Measurements from ENCODE around the gene SHISAL1.

The SHISAL1 gene

GRCh38 chr22:44298406-44299091 lies 14.2 kb downstream of the SHISAL1 start:
- DNase-seq = no peak

GRCh38 chr22:44297470-44298061 lies 15.2 kb downstream of the SHISAL1 start:
- no peak for DNase-seq

DNA sequence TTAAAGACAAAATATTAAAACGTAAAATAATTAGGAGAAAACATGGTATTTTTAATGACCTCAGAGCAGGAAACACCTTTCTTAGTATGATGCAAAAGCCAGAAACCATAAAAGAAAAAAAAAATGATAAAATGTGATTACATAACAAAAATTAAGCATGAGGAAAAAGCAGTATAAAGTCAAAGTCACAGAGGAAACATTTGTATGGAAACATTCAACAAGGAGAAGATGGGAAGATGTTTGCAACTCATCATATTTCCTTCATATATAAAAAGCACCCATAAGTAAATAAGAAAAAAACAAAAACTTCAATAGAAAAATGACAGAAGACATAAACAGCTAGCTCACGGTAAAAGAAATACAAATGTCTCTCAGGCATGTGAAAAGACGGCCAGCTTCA lies 17.3 kb downstream of the SHISAL1 start:
- no peak for DNase-seq

GRCh38 chr22:44293876-44294275 lies 18.9 kb downstream of the SHISAL1 start:
- no peak for DNase-seq

DNA sequence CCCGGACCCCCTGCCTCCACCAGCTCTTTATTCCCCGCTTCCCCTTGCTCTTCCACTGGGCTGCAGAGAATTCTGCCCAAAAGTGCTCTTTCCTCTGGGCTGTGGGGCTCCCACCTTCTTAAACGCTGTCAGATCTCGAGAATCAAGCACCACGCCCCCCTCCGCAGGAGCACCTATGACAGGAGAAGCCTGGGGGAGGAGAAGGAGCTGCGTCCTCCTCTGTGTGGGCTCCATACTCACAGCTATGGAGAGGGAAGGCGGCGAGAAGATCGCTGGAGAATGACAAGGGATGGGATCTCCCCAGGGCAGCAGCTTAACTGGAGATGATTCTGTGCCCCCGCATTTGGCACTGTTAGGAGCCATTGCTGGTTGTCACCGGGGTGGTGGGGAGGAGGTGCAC lies 19.7 kb downstream of the SHISAL1 start:
- DNase-seq = no peak

DNA sequence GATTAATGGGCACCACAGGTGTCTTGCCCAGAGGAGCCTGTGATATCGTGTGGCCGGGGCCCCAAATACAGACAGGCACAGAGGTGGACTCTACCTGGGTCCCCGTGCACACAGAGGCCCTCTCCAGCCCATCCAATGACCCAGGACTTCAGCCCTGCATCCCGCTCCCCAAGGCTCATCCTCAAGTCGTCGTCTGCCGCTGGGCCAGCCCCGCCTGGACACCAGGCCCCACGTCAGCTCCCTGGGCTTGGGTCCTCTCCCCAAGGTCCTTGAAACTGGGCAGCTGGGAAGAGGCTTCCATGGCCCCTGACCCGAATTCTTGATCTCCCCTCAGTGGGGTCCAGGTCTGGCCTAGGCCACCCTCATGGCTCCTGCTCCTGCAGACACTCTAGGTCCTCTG lies 20.2 kb downstream of the SHISAL1 start:
- DNase-seq = no peak

- no peak for DNase-seq
These were observed 20.9 kb downstream of the SHISAL1 start for GRCh38 chr22:44291674-44292360.

DNA sequence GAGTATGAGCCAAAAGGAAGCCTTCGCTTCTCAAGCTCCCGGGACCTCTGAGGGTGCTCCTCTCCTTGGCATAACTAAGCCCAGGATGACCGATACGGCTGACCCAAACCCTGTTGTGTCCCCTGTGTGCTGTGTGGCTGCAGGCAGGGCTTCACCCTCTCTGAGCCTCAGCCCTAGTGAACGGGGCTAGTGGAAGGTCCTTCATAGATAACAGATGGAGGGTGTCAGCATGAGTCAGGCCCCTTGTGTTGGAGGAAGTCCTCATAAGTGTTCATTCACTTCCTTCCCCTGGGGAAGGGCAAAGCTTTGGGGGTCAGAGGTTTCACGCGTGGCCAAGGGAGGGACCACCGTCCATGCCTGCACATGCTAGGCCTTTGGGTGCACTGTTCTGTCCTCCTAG lies 21.5 kb downstream of the SHISAL1 start:
- DNase-seq = no peak

DNA sequence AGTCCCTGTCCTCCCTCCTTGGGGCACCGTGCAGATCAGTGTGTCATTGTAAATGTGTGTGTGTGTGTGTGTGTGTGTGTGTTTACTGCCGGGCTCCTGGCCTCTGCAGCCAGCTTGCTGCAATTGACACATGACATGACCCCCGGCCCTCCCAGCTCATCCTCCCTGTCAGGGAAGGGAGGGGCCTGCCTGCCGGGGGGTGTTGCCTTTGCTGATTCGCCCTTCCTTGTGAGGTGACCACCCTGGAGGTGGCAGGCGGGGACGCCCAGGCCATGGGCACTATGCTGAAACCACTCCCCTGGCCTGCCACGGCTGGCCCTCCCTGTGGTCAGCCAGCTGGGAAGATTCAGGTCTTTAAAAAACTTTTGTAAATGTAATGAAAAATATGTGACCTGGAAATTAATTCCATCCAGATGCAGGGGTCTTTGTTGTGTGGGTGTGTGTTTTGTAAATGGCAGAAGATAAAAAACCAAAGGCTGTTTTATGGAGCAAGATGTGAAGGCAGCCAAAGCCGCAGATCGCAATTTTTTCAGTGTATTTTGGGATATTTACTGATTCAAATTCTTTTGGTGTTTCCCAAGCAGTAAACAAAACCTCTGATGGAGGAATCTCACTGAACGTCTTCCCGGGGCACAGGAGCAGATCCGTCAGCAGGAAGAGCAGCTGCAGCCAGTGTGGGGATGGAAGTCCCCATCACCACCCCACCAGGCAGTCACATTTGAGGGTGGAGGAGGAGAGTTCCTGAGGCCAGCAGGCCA lies 23.2 kb downstream of the SHISAL1 start:
- no peak for DNase-seq

DNA sequence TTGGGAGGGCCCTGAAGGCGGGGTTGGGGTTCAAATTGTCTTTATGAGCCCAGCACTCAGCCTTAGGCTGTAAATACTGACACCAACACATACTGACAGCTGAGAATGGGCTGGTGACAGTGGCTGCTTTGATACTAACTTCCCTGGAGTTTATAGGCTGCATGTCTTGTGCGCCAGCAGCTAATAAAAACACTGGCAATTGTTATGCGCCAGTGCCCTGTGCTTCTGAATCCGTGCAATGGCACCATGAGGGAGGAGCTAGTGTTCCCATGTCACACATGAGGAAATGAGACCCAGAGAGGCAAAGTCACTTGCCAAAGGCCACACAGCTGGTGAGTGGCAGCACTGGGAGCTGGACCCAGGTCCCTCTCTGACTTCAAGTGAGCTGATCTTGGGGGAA lies 23.8 kb downstream of the SHISAL1 start:
- no peak for DNase-seq

DNA sequence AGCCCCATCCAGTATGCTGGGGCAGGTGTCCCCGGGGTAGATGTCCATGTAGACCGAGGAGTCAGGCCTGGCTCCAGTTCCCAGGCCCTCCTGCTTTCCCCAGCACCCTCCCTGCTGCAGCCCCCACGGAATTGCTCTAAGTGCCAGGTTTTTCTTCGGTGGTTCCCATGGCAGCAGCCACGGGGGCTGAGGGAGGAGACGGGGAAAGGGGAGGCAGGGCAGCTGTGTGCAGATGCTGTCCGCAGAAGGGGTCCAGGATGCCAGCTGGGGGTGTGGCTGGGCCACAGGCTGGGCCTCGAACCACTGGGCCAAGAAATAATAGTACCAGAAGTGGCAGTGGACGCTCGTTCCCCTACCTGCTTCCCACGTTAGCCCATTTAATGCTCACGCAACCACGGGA lies 25.0 kb downstream of the SHISAL1 start:
- DNase-seq = no peak

DNA sequence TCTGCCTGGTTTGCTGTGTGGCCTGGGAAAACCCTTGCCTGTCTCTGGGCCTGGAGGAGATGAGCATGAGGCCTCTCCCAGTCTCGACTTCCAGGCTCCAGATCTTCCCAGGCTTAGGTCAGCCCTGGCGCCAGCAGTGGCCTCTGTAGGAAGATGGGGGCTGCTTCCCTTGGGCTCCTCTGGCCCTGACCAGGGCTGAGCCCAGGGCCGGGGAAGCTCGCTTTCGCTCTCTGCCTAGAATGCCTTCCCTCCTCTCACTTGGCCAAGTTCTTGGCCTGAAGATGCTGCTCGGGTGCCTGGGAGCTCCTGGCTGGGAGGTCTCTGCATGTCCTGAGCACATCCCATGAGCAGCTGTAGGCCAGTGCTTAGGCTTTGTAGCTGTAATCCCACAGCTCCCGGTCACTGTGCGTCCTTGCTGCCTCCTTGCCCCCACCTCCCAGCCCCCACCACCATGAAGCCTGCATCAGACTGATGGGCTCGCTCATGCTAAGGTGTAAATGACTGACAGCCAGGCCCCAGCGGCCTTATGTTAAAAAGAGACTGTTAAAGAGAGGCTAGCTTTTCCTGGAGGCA lies 25.5 kb downstream of the SHISAL1 start:
- no peak for DNase-seq

DNA sequence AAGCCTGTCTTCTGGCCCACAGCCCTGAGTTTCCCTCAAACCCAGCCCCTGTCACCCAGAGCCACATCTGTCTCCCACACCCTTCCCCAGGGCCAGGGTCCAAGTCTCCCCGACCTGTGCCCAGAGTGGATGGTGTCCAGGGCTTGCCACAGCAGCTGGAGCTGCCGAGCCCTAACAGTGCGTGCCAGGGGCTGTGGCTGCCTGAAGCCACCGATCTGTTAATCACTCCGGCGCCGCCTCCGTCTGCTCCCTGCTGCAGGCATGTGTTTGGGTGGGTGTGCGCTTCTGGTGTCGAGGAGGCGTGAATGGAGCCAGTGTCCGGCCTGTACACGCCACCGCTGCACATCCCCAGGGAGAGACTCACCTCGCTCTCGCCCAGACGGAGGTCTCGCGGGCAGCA lies 26.1 kb downstream of the SHISAL1 start:
- DNase-seq = no peak

- DNase-seq = no peak
These were observed 28.0 kb downstream of the SHISAL1 start for GRCh38 chr22:44284711-44285110.

GRCh38 chr22:44281768-44282637 lies 30.7 kb downstream of the SHISAL1 start:
- DNase-seq = no peak

GRCh38 chr22:44280665-44281188 lies 32.0 kb downstream of the SHISAL1 start:
- no peak for DNase-seq

DNA sequence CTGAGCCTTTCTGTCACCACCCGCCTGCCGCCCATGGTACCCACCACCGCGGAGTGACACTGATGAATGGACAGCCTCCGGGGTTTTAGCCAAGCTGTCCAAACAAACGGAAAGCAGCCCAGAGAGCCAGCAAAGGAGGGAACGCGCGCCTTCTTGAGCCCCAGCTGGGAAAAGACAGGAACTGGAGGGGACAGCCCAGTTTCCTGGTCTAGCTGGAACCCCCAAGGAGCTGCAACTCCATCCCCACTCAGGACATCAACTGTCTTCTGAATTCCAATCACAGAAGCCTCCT lies 33.7 kb downstream of the SHISAL1 start:
- peak; percentile 16 for DNase-seq

- no peak for DNase-seq
These were observed 34.3 kb downstream of the SHISAL1 start for GRCh38 chr22:44278243-44279068.

GRCh38 chr22:44277386-44278135 lies 35.2 kb downstream of the SHISAL1 start:
- no peak for DNase-seq

- DNase-seq = no peak
These were observed 35.9 kb downstream of the SHISAL1 start for GRCh38 chr22:44276706-44277356.

Measured in NCI-H345 (cell line).